GM12865 (cell line): ENCODE results near the gene ANGEL2.
A peak's percentile ranks its signal among the peaks of the same experiment; 100 is the strongest.
"Not testable (repeated sequence)": the region's sequence is repeated elsewhere in the genome, so short reads cannot be mapped to it uniquely, and the experiment has no call there.

Source experiments
- DNase-seq: peaks from one replicate; pipeline ENCODE4 v3.0.0; 2010; ENCODE audit warnings: low read depth
- H3K4me3 ChIP-seq: 2 replicates; pipeline ENCODE4 v1.5.1; 2011; ENCODE audit warnings: mild to moderate bottlenecking, low read depth, low read length, control low read depth
- TF ChIP-seq, protein P1 (sequence below): IDR thresholded peaks from 2 replicates; pipeline ENCODE4 v1.5.1; 2011; ENCODE audit warnings: low read length, control low read depth, low read depth, inconsistent platforms; ENCODE audit not compliant: insufficient read depth; ENCODE audit errors: missing control alignments

ANGEL2 gene

GRCh38 chr1:213054142-213054541 is 38.5 kb upstream of the ANGEL2 start:
- TF ChIP-seq, protein P1, sequence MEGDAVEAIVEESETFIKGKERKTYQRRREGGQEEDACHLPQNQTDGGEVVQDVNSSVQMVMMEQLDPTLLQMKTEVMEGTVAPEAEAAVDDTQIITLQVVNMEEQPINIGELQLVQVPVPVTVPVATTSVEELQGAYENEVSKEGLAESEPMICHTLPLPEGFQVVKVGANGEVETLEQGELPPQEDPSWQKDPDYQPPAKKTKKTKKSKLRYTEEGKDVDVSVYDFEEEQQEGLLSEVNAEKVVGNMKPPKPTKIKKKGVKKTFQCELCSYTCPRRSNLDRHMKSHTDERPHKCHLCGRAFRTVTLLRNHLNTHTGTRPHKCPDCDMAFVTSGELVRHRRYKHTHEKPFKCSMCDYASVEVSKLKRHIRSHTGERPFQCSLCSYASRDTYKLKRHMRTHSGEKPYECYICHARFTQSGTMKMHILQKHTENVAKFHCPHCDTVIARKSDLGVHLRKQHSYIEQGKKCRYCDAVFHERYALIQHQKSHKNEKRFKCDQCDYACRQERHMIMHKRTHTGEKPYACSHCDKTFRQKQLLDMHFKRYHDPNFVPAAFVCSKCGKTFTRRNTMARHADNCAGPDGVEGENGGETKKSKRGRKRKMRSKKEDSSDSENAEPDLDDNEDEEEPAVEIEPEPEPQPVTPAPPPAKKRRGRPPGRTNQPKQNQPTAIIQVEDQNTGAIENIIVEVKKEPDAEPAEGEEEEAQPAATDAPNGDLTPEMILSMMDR: no peak
- no peak overlapping the region for H3K4me3 ChIP-seq
- DNase-seq: no peak

GRCh38 chr1:213053455-213053854 is 37.8 kb upstream of the ANGEL2 start:
- TF ChIP-seq, protein P1: no peak
- no peak overlapping the region for H3K4me3 ChIP-seq
- DNase-seq: no peak

DNA sequence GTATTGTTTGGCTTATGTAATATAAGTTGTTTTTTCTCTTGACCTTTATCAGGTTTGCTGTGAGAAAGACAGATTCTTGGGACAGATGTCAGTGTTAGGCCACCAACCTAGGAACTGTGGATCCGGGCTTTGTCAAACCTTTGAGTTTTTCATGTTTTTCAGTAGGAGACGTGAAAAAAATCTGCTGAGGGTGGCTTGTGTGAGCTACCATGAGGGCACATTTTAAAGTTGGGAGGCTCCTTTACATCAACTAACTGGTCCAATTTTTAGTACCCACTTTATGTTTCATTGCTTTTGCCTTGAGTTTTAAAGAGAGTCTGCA is 36.2 kb upstream of the ANGEL2 start:
- TF ChIP-seq, protein P1: no peak

DNA sequence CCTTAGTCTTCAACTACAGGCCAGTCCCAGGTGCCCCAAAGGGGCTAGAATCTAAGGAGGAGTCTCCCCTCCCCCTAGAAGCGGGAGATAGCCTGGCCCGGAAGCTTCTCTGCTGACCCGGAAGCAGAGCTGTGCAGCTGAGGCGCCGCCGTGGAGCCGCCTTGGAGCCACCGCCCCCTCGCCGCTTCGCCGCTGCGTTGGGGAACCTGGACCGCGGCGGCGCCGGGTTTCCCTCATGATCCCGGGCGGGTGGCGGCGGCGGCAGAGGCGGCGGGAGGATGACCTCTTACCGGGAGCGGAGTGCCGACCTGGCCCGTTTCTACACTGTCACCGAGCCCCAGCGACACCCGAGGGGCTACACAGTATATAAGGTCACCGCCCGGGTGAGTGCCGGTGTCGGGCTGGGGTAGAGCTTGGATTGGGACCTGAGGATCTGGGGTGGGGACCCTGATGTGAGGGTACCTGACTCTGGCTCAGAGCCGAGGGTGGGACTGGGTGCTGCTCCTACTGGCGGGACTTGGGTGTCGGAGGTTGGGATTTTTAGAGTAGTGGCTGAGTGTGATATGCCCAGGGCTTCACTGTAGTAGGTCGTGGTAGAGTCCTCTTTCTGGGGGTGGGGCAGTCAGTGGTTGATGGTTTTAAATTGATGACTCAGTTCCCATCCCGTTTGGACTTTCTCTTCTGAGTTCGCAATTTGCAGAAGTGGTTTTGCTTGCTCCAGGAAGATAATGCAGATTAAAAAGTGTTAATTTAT is 35.6 kb upstream of the ANGEL2 start, which contains the start of gene RPS6KC1:
TSS of gene RPS6KC1 (plus strand) at position 115 of the 754 bp plus-strand sequence. CDS start at position 279, 164 bp downstream.
- DNase-seq: peak; percentile 88
- H3K4me3 ChIP-seq: peak within 1 kb of the TSS; percentile 95
- TF ChIP-seq, protein P1: peak; percentile 1

More for the DNA sequence above, 36.2 kb upstream of the ANGEL2 start:
- DNase-seq: no peak
- peak overlapping the region; percentile 95 for H3K4me3 ChIP-seq

DNA sequence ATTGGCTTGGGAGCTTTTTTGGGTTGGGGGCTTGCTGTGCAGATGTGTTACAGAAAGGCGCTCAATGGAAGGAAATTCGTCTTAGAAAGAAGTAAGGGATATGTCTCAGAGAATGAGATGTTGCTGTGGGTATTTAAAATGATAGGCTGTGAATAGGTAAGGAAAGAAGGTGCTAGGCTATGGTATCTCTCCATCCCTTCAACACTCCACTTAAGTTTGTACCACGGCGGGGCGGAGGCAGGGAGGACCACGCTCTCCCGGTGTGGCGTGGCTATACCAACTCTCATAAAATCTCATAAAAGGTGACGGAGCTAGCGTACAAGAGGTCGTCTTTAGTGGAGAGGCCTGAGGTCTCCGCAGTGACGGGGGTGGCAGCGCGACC is 35.1 kb upstream of the ANGEL2 start:
- H3K4me3 ChIP-seq: peak overlapping the region; percentile 95
- TF ChIP-seq, protein P1: no peak
- no peak for DNase-seq

DNA sequence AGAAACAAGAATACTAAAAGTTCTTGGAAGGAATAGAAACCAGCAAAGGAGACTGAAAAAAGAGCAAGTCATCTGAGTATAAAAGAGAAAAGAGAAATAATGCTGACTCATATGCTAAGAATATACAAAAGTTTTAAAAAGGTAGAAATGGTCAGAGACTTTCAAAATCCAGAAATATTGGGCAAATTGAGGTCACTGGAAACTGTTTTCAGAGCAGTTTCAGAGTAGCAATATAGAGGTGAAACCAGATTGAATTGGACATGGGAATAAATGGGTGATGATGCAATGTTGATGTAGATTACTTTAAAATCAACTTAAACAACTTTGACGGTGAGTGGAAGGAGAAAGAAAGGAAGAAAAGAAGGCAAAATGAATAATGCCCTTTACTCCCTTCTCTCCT is 33.6 kb upstream of the ANGEL2 start:
- TF ChIP-seq, protein P1: no peak
- no peak for DNase-seq
- no peak overlapping the region for H3K4me3 ChIP-seq

GRCh38 chr1:213045321-213046226 is 29.9 kb upstream of the ANGEL2 start:
- H3K4me3 ChIP-seq, DNase-seq: not testable (repeated sequence)
